ENCODE results near the gene PTPN7. TPM values are rescaled to one million over a fixed set of nuclear protein-coding genes. Genes with fewer than 3 reads are reported as not detected.

The PTPN7 gene
- polyA plus RNA-seq, 1 of the 3 experiments (the other 2 are of a cell fraction) = not detected

DNA sequence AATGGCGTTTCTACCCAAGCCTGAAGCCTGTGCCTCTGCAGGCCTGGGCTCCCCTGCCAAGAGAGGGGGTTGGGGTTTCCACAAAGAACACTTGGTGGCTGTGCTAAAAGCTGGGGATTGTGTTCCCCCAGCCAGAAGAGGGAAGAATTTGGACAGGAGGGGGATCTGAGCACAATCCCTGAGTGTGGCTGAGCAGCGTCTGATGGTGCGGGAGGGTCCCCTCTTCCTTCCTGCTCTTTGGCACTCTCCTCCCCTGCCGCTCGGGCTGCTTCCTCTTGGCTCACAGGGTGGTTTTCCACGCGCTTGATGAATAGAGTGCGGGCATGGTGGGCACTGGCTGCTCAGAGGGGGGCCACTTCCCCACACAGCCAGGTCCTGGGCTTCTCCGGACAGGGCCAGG lies 34.0 kb downstream of the PTPN7 start:
- no peaks in the 10 kb centered on the region for H4K20me1 ChIP-seq (ENCODE audit: insufficient read depth)
- DNase-seq = no peak
- no peaks in the 10 kb centered on the region for H3K27me3 ChIP-seq (ENCODE audit: insufficient read depth)
- ChIA-PET CTCF (interaction anchor here (1.4 to 12.0 kb wide), 6 partner anchors 8 to 120 kb away, joined by 3 to 411 read pairs (median 4); partner anchors contain the start of gene ELF3), POLR2A (no interaction called here)
- H3K36me3 ChIP-seq (replicated peaks in 1 of 2; ENCODE audit: control insufficient read depth in 1 of 2, insufficient read depth in 2 of 2, low read length in 1 of 2) = no peaks in the 10 kb centered on the region
- H2AFZ ChIP-seq (ENCODE audit: low read depth) = no peak overlapping the region
- H3K4me2 ChIP-seq = no peak overlapping the region
- no peaks in the 10 kb centered on the region for H3K9me3 ChIP-seq
- H3K9me2 ChIP-seq = no peaks in the 10 kb centered on the region
- WGBS (ENCODE audit: low lambda C conversion rate) = 68% methylated on average over 9 of the region's 9 CpGs
- no peak overlapping the region for H3K27ac ChIP-seq (ENCODE audit: low read depth in 2 of 2, low read length in 1 of 2)
- H3K4me1 ChIP-seq (ENCODE audit: control insufficient read depth in 1 of 2, insufficient read depth in 2 of 2, low read depth in 1 of 2, low read length in 1 of 2) = peaks cover 0 to 17% of the 10 kb centered on the region in 2 experiments; a peak in 1 of 4 replicates
- peaks cover 3% of the 10 kb centered on the region for H3F3A ChIP-seq (replicated peaks; ENCODE audit: insufficient read depth)
- no peak overlapping the region for H3K4me3 ChIP-seq (ENCODE audit: low read depth in 2 of 2, low read length in 1 of 2)
- TF ChIP-seq CHD2 (IDR thresholded peaks at IDR 0.05; ENCODE audit: low read length, partially characterized antibody) (no peak), FOXM1 (IDR thresholded peaks at IDR 0.05; ENCODE audit: low read depth) (no peak), EZH2phosphoT487 (IDR thresholded peaks at IDR 0.05; ENCODE audit: borderline replicate concordance, low read depth) (no peak), RAD21 (IDR thresholded peaks at IDR 0.05; ENCODE audit: low read length) (no peak)
- H3K79me2 ChIP-seq (ENCODE audit: insufficient read depth) = no peaks in the 10 kb centered on the region
- H3K9ac ChIP-seq = no peak overlapping the region

DNA sequence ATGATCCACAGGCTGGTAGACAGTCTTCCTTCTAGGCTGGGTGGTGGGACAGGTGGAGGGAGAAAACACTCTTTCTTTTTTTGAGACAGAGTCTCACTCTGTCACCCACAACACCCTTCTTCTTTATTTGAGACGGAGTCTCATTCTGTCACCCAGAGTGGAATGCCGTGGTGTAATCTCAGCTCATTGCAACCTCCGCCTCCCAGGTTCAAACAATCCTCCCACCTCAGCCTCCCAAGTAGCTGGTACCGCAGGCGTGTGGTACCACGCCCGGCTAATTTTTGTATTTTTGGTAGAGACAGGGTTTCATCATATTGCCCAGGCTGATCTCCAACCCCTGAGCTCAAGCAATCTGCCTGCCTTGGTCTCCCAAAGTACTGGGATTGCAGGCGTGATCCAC lies 34.8 kb downstream of the PTPN7 start:
- DNase-seq = no peak
- no peaks in the 10 kb centered on the region for H3K27me3 ChIP-seq (ENCODE audit: insufficient read depth)
- no peaks in the 10 kb centered on the region for H3K9me2 ChIP-seq
- H2AFZ ChIP-seq (ENCODE audit: low read depth) = no peak overlapping the region
- no peaks in the 10 kb centered on the region for H3K9me3 ChIP-seq
- ChIA-PET CTCF (interaction anchor here (0.6 to 12.0 kb wide), 4 partner anchors 9 to 120 kb away, joined by 3 to 411 read pairs (median 4); partner anchors contain the start of gene ELF3), POLR2A (no interaction called here)
- no peak overlapping the region for H3K4me2 ChIP-seq
- peaks cover 0 to 16% of the 10 kb centered on the region in 2 experiments; a peak in 1 of 4 replicates for H3K4me1 ChIP-seq (ENCODE audit: control insufficient read depth in 1 of 2, insufficient read depth in 2 of 2, low read depth in 1 of 2, low read length in 1 of 2)
- no peaks in the 10 kb centered on the region for H4K20me1 ChIP-seq (ENCODE audit: insufficient read depth)
- H3F3A ChIP-seq (replicated peaks; ENCODE audit: insufficient read depth) = peaks cover 3% of the 10 kb centered on the region
- no peak overlapping the region for H3K4me3 ChIP-seq (ENCODE audit: low read depth in 2 of 2, low read length in 1 of 2)
- TF ChIP-seq, protein P1, sequence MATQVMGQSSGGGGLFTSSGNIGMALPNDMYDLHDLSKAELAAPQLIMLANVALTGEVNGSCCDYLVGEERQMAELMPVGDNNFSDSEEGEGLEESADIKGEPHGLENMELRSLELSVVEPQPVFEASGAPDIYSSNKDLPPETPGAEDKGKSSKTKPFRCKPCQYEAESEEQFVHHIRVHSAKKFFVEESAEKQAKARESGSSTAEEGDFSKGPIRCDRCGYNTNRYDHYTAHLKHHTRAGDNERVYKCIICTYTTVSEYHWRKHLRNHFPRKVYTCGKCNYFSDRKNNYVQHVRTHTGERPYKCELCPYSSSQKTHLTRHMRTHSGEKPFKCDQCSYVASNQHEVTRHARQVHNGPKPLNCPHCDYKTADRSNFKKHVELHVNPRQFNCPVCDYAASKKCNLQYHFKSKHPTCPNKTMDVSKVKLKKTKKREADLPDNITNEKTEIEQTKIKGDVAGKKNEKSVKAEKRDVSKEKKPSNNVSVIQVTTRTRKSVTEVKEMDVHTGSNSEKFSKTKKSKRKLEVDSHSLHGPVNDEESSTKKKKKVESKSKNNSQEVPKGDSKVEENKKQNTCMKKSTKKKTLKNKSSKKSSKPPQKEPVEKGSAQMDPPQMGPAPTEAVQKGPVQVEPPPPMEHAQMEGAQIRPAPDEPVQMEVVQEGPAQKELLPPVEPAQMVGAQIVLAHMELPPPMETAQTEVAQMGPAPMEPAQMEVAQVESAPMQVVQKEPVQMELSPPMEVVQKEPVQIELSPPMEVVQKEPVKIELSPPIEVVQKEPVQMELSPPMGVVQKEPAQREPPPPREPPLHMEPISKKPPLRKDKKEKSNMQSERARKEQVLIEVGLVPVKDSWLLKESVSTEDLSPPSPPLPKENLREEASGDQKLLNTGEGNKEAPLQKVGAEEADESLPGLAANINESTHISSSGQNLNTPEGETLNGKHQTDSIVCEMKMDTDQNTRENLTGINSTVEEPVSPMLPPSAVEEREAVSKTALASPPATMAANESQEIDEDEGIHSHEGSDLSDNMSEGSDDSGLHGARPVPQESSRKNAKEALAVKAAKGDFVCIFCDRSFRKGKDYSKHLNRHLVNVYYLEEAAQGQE (IDR thresholded peaks at IDR 0.05; ENCODE audit: low read depth, low read length) = no peak
- TF ChIP-seq NFIC (IDR thresholded peaks at IDR 0.05; ENCODE audit: borderline replicate concordance) = no peak
- no peak for TF ChIP-seq YY1 (IDR thresholded peaks at IDR 0.05; ENCODE audit: low read depth)
- no peak overlapping the region for H3K9ac ChIP-seq
- 85% methylated on average over 8 of the region's 8 CpGs for WGBS (ENCODE audit: low lambda C conversion rate)
- H3K79me2 ChIP-seq (ENCODE audit: insufficient read depth) = no peaks in the 10 kb centered on the region
- no peak overlapping the region for H3K27ac ChIP-seq (ENCODE audit: low read depth in 2 of 2, low read length in 1 of 2)
- H3K36me3 ChIP-seq (replicated peaks in 1 of 2; ENCODE audit: control insufficient read depth in 1 of 2, insufficient read depth in 2 of 2, low read length in 1 of 2) = no peaks in the 10 kb centered on the region

DNA sequence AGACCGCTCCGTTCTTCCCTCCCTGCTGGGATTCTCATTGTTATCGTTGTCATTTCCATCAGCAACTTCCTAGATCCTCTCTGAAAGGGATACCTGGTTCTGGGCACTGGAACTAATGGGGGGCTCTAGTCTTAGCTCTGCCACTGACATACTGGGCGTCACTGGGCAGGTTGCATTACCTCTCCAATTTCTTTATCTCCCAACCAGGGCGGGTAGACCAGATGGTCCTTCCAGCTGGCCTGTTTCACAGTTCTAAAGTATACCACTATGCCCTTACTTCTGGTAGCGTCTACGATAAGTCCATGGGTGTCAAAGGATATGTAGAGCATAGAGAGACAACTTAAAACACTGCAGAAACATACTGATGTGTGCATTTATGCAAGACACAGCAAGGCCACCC lies 36.3 kb downstream of the PTPN7 start:
- ChIA-PET CTCF (interaction anchor here (1.6 to 12.0 kb wide), 3 partner anchors 9 to 118 kb away, joined by 5 to 411 read pairs (median 161); partner anchors contain the start of gene ELF3), POLR2A (no interaction called here)
- Histone ChIP-seq H2AFZ (ENCODE audit: low read depth) (no peak overlapping the region), H4K20me1 (ENCODE audit: insufficient read depth) (no peaks in the 10 kb centered on the region), H3K4me2 (no peak overlapping the region), H3K27ac (ENCODE audit: low read depth in 2 of 2, low read length in 1 of 2) (no peak overlapping the region), H3K4me1 (ENCODE audit: control insufficient read depth in 1 of 2, insufficient read depth in 2 of 2, low read depth in 1 of 2, low read length in 1 of 2) (peaks cover 0 to 9% of the 10 kb centered on the region in 2 experiments; a peak in 1 of 4 replicates), H3K79me2 (ENCODE audit: insufficient read depth) (no peaks in the 10 kb centered on the region), H3F3A (replicated peaks; ENCODE audit: insufficient read depth) (peaks cover 3% of the 10 kb centered on the region), H3K9me2 (no peaks in the 10 kb centered on the region), H3K27me3 (ENCODE audit: insufficient read depth) (no peaks in the 10 kb centered on the region), H3K36me3 (replicated peaks in 1 of 2; ENCODE audit: control insufficient read depth in 1 of 2, insufficient read depth in 2 of 2, low read length in 1 of 2) (no peaks in the 10 kb centered on the region), H3K9ac (no peak overlapping the region), H3K4me3 (ENCODE audit: low read depth in 2 of 2, low read length in 1 of 2) (no peak overlapping the region), H3K9me3 (no peaks in the 10 kb centered on the region)
- WGBS (ENCODE audit: low lambda C conversion rate) = 74% methylated on average over 7 of the region's 7 CpGs
- no peak for TF ChIP-seq TAF1 (IDR thresholded peaks at IDR 0.05; ENCODE audit: borderline replicate concordance, low read depth, low read length)
- no peak for DNase-seq
